ENCODE results near the gene HEATR5A.
"Not testable (repeated sequence)": the region's sequence is repeated elsewhere in the genome, so short reads cannot be mapped to it uniquely, and the experiment has no call there.

Gene HEATR5A

GRCh38 chr14:31382221-31382620, 38.1 kb downstream of the HEATR5A start:
- no peak overlapping the region for H3K4me3 ChIP-seq (ENCODE audit: low read depth, low read length)
- in situ Hi-C loops (cut with HindIII; ENCODE audit: low sequenced_read_pairs), result no loop called here
- no peak for DNase-seq (ENCODE audit: low read depth, low spot score)
- no peak for TF ChIP-seq CTCF (IDR thresholded peaks at IDR 0.05; ENCODE audit: low read depth, low read length)

- in situ Hi-C loops (cut with HindIII; ENCODE audit: low sequenced_read_pairs), result no loop called here
- DNase-seq (ENCODE audit: low read depth, low spot score), result no peak
- TF ChIP-seq CTCF (IDR thresholded peaks at IDR 0.05; ENCODE audit: low read depth, low read length), result no peak
- no peak overlapping the region for H3K4me3 ChIP-seq (ENCODE audit: low read depth, low read length)
Measured at GRCh38 chr14:31380106-31380505, 40.2 kb downstream of the HEATR5A start.

GRCh38 chr14:31379125-31379947, 41.0 kb downstream of the HEATR5A start:
- H3K4me3 ChIP-seq (ENCODE audit: low read depth, low read length); in situ Hi-C loops (cut with HindIII; ENCODE audit: low sequenced_read_pairs); DNase-seq (ENCODE audit: low read depth, low spot score): not testable (repeated sequence)

GRCh38 chr14:31377433-31377832, 42.9 kb downstream of the HEATR5A start:
- no peak for DNase-seq (ENCODE audit: low read depth, low spot score)
- no peak for TF ChIP-seq CTCF (IDR thresholded peaks at IDR 0.05; ENCODE audit: low read depth, low read length)
- in situ Hi-C loops (cut with HindIII; ENCODE audit: low sequenced_read_pairs), result no loop called here

GRCh38 chr14:31371646-31372045, 48.7 kb downstream of the HEATR5A start:
- in situ Hi-C loops (cut with HindIII; ENCODE audit: low sequenced_read_pairs), result no loop called here
- TF ChIP-seq CTCF (IDR thresholded peaks at IDR 0.05; ENCODE audit: low read depth, low read length), result no peak
- DNase-seq (ENCODE audit: low read depth, low spot score), result no peak
- no peak overlapping the region for H3K4me3 ChIP-seq (ENCODE audit: low read depth, low read length)

More at GRCh38 chr14:31377433-31377832, 42.9 kb downstream of the HEATR5A start:
- no peak overlapping the region for H3K4me3 ChIP-seq (ENCODE audit: low read depth, low read length)

- in situ Hi-C loops (cut with HindIII; ENCODE audit: low sequenced_read_pairs), result no loop called here
- no peak for DNase-seq (ENCODE audit: low read depth, low spot score)
- TF ChIP-seq CTCF (IDR thresholded peaks at IDR 0.05; ENCODE audit: low read depth, low read length), result no peak
- no peak overlapping the region for H3K4me3 ChIP-seq (ENCODE audit: low read depth, low read length)
Measured at GRCh38 chr14:31363331-31364073, 56.8 kb downstream of the HEATR5A start.

GRCh38 chr14:31362746-31363145, 57.6 kb downstream of the HEATR5A start:
- TF ChIP-seq CTCF (IDR thresholded peaks at IDR 0.05; ENCODE audit: low read depth, low read length), result no peak
- DNase-seq (ENCODE audit: low read depth, low spot score), result no peak
- in situ Hi-C loops (cut with HindIII; ENCODE audit: low sequenced_read_pairs), result no loop called here
- no peak overlapping the region for H3K4me3 ChIP-seq (ENCODE audit: low read depth, low read length)

GRCh38 chr14:31361761-31362160, 58.6 kb downstream of the HEATR5A start:
- DNase-seq (ENCODE audit: low read depth, low spot score); H3K4me3 ChIP-seq (ENCODE audit: low read depth, low read length); in situ Hi-C loops (cut with HindIII; ENCODE audit: low sequenced_read_pairs): not testable (repeated sequence)
